Activated CD8-positive, alpha-beta memory T cell treated with anti-CD3 and anti-CD28 coated beads for 24 hours (primary cell): ENCODE results near the gene ERLIN1.

ENCODE experiments used
- DNase-seq: peaks from one replicate; pipeline ENCODE4 v3.0.0-alpha.2; 2020

Gene ERLIN1

DNA sequence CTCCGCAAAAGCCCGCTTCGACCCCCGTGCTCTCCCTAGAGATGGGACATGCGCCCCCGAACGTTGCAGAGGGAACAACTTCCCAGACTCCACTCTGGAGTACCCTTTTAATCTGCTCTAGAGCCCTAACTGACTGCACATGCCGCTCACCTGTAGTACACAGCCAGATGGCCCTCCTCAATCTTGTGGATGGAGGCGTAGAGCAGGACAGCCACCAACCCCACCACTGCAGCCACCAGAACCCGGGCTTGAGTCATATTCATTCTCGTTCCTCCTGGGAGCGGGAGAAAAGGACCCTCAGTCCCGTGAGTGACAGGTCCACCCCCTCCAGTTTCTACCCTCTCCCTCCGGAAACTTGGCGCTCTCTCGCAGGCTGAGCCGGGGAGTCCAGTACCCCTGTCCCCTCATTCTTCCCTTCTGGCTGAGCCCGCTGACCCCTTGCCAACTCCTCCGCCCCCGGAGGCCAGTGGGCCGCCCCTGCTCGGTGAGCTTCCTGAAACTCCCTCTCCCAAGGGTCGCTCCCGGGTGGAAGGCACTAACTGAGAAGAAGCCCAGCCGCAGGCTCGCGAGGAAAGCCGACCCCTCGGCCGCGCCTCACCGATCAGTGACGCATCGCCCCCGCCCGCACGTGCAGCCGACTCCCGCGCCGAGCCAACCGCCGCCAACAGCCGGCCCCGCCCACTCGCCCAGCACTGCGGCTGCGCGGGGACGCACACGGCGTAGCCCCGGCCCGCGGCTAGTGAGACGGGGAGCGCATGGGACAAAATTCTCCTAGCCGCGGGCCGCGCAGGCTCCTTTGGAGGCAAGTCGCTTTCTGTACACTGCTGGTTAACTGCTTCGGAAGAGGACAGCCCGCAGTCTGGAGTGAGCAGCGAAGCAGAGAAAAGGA lies at the start of gene ERLIN1:
ERLIN1 (minus strand) TSS at position 666 of the 889 bp plus-strand sequence; CDS start at position 263, 403 bp downstream.
- DNase-seq: peak; percentile 97

DNA sequence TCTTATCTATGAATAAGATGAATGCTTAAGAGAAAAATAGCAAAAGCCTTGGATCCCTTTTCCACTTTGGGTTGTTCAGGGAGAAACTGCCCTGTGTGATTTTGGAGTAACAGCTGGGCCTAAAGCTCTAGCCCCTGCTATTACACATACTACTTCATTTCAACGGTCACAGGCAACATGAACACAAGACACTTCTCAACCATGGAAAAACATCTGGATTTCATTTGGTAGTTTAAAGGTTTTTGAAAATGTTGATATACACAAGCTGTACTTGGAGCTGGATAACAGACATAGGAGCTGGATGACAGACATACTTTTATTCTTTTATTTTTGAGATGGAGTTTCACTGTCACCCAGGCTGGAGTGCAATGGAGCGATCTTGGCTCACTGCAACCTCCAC lies 46.3 kb upstream of the ERLIN1 start:
- DNase-seq: no peak

DNA sequence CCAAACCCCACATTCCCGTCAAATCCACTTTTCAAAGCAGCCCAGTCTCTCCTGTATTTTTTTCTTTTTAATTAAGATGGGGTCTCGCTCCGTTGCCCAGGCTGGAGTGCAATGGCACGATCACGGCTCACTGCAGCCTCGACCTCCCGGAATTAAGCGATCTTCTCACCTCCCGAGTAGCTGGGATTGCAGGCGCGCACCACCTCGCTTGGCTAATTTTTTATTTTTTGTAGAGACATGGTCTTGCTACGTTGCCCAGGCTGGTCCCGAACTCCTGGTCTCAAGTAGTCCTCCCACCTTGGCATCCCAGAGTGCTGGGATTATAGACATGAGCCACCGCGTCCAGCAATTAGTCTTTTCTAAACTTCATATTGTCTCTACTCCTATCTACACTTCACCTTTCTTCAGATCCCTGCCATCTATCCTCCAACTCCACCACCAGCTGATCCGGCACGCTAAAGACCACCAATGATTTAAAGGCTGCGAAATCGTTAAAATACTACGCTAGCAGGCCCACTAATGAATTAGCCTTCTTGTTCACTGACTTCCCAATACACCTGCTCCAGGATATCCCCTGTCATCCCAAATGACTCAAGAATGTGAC lies 44.1 kb upstream of the ERLIN1 start:
- no peak for DNase-seq

DNA sequence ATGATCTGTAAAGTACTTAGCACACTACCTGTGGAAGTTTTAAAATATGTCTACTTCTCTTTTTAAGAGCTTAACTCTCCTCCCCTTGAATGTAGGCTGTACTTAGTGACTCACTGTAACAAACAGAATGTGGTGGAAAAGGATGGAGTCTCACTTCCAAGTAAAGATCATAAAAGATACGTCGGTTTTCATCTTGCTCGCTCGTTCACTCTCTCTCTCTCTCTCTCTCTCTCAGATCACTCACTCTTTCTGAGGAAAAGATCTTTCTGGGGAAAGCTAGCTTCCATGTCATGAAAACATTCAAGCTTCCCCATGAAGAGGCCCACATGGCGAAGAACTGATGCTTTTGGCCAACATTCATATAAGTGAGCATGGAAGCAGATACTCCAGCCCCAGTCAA lies 38.0 kb upstream of the ERLIN1 start:
- no peak for DNase-seq

GRCh38 chr10:100222529-100222928 lies 36.7 kb upstream of the ERLIN1 start:
- DNase-seq: no peak

DNA sequence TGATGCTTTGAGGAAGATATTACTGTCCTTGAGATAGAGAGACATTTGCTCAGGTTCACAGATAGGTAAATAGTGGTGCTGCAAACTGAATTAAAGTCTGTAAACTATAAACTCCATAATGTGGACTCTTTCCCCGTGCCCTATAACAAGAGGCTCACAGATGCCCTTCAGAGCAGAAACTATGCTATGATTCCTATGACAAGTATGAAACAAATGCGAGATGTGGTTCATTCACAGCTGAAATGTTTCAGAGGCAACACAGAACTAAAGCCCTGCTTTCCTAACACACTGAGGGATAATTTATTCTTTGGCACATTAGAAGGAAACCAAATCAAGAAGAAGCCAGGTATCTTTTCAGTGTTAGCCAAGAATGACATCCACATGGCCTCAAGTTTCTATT lies 30.2 kb upstream of the ERLIN1 start:
- DNase-seq: no peak

DNA sequence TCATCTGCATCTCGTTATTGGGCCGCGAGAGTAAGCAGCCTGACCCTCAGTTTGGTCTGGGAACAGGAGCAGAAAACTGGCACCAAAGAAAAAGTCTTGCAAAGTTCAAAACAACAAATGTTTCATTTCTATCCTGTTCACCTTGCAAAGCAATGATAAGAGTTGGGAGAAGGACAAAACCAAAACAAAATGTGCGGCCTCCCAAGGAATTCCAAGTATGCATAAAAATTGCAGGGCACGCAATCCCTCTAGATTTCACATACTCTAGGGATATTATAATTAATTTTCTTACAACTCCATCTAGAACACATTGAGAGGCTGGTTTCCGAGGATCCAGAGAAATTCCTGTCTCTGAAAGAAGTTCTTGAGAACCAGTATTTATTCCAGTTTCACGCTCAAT lies 23.5 kb upstream of the ERLIN1 start:
- no peak for DNase-seq

- no peak for DNase-seq
These were observed 22.4 kb upstream of the ERLIN1 start for GRCh38 chr10:100208276-100208675.

GRCh38 chr10:100204370-100204769 lies 18.5 kb upstream of the ERLIN1 start:
- DNase-seq: no peak

GRCh38 chr10:100201549-100201948 lies 15.7 kb upstream of the ERLIN1 start:
- no peak for DNase-seq

DNA sequence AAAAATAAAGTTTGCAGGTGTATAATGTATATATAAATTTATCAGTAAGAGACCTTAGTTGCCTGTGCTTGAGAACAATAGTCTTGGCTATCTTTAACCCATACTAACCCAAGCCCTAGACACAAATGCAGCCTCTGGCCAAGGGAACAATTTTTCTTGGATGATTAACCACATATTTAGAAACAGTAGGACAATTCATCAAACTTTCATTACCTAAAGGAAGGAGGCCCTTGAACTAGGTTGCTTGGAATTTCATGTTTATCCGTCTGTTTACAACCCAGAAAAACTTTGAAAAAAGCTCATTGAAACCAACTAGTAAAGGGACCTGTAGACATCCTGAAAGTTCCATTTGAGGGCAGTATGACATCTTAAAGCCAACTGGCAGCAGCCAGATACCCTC lies 8.9 kb upstream of the ERLIN1 start:
- no peak for DNase-seq

GRCh38 chr10:100192350-100192749 lies 6.5 kb upstream of the ERLIN1 start:
- DNase-seq: no peak

DNA sequence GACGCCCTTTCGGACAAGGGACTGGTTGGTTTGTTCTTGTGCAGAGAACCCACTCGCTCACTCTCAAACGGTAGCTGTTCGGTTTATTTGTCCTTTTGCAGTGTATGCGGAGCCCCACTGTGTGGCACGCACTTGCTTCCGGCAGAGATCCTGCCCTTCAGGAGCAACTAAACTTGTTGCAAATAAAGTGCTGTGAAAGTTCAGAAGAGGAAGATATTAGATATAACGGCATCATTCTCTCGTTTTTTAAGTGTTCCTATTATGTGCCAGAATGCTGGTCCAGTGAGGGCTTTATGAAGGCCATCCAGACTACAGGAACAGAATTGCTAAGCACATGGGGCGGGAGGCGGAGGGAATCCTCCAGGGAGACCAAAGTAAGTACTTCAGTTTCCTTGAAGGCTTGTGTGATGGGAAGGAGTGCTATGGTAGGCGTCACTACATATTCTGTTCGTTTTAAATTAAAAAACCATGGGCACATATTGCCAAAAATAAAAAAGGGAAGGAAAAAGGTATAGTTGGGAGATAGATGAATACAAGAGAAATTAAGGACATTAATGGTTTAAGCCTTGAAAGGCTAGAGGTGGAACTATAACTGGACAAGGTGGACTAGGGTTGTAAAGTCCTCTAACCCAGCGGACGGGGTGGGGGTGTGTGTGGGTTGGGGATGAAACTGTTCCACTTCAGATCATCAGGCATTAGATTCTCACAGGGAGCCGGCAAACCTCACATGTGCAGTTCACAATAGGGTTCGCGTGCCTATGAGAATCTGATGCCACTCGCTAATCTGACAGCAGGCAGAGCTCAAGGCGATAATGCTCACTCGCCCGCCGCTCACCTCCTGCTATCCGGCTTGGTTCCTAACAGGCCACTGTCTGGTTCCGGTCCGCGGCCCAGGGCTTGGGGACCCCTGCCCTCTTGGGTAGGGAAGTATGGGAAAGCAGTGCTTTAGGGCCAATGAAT lies 704 bp upstream of the ERLIN1 start:
- DNase-seq: peak; percentile 64

- DNase-seq: no peak
These were observed 989 bp downstream of the ERLIN1 start for GRCh38 chr10:100184840-100185239.

DNA sequence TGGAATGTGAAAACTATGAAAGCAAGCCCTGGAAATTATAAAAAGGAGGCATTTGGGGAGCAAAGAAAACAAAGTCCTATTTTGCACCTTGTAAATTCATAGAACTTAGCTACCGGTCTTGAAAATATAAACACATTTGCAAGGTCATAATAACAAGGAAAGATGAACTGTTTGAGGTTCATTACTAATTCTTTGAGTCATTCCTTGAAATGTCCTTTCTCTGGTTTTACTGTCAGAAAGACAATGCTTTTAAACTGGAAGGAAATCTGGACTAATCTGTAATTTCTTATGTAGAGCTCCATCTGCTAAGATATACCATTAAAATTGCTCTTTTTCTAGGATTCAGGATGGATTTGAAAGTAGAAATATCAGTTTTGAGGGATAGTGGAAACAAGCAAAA lies 1.4 kb downstream of the ERLIN1 start:
- no peak for DNase-seq

- no peak for DNase-seq
These were observed 2.3 kb downstream of the ERLIN1 start for GRCh38 chr10:100183481-100183880.

- no peak for DNase-seq
These were observed 2.9 kb downstream of the ERLIN1 start for GRCh38 chr10:100182908-100183307.

- DNase-seq: no peak
These were observed 3.5 kb downstream of the ERLIN1 start for GRCh38 chr10:100182281-100182680.

DNA sequence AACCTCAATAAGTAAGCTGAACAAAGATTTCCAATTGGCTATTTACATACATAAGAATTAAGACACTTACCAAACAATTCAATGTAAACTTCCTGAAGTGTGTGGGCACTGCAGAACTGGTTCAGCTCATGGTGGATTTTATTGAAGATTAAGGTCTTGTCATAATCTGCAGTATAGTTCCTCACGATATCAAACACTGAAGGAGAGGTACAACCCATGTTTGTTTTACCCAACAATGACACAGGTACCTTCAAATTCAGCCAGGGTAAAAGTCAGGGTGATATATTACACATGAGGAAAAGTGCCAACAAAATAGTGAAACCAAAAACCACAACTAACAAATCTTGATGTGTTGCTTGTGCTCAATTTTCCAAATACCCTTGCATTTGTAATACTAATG lies 10.0 kb downstream of the ERLIN1 start:
- DNase-seq: no peak

DNA sequence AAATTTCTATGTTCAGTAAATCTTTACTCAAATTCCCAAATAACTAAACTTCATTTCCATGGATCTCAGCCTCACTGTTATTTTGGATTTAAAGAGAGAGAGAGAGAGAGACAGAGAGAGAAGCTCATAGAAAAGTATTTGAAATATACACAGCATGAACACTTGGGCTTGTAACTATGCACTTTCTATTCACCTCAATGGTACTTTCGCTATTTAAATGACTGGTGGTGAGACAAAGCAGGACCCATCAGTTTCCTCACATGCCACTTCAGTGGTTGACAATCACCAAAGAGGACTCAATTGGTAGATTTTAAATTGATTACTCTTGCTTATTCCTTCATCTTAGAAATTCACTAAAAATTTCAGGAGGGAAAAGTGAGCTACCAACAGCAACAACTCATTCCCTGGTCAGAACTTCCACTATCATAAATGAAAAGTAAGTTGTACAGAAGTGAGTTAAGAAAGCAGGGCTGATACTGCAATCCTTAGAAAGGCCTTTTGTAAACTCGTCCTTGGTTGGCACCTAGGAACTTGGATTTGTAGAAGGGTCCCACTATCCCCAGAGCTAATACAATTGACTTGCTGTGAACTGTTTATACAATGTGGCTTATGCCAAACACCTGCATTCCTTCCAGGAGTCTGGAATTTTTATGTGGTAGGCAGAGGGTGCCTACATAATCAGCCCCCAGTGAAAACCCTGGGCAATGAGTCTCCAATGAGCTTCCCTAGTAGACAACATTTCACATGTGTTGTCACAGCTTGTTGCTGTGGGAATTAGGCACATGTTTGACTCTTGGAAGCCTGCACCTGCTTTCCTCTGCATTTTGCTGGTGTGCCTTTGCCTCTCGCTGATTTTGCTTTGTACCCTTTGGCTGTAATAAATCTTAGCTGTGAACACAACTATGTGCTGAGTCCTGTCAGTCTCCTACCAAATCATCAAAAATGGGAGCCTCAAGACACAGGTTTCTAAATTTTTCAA lies 10.8 kb downstream of the ERLIN1 start:
- DNase-seq: no peak

DNA sequence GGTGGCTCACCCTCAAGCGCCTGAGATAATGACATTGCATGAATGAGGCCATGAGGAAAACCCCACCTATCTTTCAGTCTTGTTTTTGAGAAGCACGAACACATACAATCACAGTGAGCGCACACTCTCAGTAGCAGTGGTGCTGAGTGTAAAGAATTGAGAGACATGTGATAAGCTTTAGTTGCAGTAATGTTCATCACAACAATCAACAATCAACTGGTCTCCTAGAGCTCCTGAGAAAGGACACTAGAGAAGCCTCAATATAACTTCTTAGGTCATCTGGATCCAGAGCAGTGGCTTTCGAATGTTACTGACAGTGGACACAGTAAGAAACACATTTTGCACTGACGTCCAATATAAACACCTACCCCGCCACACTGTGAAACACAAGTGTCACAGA lies 12.8 kb downstream of the ERLIN1 start:
- DNase-seq: no peak

DNA sequence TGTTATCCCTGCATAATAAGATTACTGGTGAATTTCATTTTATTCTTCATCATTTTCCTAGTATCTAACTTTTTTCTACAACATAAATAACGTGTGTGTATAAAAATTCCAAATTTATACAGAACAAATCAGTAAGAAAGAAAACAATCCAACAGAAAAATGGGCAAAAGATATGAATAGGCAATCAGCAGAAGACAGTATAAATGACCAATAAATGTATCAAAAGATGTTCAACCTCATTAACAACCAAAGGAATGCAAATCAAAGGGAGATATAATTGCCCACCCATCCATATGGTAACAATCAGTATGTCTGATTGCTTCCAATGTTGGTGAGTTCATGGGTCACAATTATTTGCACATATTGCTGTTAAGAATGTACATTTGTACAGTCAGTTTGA lies 13.5 kb downstream of the ERLIN1 start:
- no peak for DNase-seq
